GM18909 (cell line): ENCODE results near the gene TMEM238.
A peak's percentile ranks its signal among the peaks of the same experiment; 100 is the strongest.
"Not testable (repeated sequence)": the region's sequence is repeated elsewhere in the genome, so short reads cannot be mapped to it uniquely, and the experiment has no call there.

Experiments
- ATAC-seq: cut with Tn5 transposase; IDR thresholded peaks from one replicate; pipeline ENCODE4 v1.9.1; 2021; ENCODE audit warnings: mild to moderate bottlenecking; ENCODE audit not compliant: unreplicated experiment, poor library complexity

TMEM238 gene, protein sequence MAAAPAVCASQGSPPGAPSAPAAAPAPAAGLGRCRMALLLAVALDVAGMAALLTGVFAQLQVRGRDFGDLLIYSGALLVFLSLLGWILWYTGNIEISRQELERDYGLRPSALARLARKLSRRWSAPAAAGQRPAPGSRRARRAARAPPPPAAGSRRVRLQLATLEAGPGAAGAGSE

DNA sequence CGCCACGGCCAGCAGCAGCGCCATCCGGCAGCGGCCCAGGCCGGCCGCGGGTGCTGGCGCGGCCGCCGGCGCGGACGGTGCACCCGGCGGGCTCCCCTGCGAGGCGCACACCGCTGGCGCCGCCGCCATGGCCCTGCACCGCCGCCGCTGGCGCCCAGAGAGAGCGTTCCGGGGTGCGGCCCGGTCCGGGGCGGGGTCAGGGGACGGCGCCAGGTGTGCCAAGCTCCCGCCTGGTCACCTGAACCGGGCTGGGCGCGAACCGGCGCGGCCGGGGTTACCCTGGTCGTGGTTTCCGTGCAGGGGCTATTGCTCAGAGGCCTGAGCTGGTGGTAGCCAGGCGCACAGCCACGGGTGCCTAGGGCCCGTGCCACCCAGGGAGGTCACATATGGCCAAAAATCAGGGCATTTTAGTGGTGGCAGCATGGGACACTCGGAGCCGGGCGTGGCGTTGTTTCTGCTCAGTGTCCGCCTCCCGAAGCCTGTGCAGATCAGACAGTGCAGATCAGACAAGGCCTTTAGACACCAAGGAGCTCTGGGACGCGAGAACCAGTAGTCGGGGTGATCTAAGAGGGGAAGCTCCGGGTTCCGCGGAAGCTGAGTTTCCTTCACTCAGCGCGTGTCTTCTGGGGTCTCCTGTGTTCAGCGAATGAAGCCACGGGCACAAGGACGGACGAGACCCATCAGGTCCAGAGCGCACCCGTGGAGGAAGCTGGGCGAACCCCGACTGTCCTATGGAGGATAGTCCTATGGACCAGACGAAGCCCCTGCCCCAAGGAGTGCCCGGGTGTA lies at the start of gene TMEM238:
Gene TMEM238, minus strand, starts transcription at position 162 of the 789 bp plus-strand sequence. Its CDS starts 33 bp downstream, at position 129.
- no peak for ATAC-seq

DNA sequence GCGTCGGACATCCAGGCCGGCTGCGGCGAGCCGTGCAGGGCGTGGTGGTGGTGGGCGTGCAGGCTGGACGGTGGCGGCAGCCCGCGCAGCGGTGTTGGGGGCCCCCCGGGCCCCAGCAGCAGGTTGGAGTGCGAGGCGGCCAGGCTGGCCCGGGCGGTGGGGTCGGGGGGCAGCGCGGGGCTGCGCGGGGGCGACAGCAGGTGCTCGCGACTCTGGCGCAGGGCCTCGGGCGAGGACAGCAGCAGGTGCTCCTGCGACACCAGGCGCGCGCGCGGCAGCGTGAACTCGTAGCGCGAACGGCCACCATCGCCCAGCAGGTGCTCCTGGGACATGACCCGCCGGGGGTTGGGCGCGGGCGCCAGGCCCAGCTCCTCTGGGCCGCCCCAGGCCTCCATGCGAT lies 49.2 kb upstream of the TMEM238 start:
- no peak for ATAC-seq

DNA sequence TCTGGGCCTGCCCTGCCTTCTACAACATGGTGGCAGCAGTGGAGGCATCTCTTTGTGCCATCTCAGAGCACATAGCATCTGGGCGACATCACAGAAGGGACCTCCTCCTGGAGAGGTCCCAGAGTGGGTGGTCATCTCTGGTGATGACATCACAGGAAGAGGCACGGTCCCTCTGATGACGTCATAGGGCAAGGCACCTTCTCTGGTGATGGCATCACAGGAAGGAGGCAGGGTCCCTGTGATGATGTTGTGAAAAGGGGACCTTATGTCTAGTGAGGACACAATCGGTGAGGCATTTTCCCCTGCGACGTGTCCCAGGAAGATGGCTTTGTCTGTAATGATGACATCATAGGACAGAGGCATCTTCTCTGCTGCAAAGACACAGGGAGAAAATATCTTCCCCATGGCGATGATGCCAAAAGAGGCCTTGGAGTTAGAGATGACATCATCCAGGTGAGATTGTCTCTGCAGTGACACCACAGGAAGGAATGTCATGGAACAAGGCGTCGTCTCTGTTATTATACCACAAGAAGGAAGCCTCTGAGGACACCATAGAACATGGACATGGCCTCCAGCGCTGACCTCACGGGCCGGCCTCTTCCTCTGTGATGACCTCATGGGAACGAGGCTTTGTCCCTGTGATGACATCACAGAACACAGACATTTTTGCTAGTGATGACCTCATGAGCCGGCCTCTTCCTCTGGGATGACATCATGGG lies 48.3 kb upstream of the TMEM238 start:
- no peak for ATAC-seq

DNA sequence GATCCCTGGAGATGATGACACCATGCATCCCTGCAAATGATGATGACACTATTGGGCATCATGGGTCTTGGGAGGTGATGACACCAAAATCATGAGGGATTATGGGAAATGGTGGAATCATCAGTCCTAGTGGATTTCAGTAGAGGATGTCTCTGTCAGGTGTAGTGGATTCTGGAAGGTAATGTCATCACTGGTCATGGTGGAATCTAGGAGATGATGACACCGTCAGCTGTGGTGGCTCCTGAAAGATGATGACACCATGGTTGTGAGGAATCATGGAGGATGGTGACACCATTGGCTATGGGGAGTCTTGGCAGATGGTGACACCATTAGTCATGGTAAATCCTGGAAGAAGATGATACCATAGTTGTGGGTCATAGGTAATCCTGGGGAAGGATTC lies 47.1 kb upstream of the TMEM238 start:
- ATAC-seq: no peak

DNA sequence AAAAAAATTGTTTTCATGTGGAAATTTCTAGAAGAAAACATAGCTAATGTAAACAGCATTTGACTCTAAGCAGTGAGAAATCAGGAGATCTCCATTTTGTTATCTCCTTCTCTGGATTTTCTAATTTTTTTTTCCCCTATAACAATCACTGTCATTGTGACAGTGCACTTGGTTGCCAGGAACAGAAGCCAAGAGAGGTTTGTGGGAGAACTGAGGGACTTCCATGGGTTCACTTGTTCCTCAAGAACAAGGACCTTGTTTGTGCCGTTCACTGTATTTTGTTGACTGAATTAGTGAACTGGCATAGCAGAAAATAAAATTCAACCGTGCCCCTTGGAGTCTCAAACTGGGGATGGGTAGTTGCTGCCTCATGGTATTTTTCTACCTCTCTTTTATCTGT lies 42.0 kb upstream of the TMEM238 start:
- ATAC-seq: no peak

DNA sequence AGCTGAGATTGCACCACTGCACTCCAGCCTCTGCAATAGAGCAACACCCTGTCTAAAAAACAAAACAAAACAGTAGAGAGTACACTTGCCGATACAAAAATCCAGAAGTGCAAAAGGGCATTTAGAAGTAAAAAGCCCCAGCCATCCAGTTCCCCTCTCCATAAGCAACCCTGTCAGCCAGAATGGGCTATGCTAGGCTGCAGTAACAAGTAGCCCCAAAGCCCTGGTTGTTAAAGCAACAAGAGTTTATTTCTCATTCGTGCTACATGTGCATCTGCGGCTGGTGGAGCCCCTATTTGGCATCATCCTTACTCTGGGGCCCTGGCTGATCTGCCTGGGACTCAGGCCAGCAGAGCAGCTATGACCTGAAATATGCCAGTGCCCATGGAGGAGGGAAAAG lies 40.4 kb upstream of the TMEM238 start:
- no peak for ATAC-seq

DNA sequence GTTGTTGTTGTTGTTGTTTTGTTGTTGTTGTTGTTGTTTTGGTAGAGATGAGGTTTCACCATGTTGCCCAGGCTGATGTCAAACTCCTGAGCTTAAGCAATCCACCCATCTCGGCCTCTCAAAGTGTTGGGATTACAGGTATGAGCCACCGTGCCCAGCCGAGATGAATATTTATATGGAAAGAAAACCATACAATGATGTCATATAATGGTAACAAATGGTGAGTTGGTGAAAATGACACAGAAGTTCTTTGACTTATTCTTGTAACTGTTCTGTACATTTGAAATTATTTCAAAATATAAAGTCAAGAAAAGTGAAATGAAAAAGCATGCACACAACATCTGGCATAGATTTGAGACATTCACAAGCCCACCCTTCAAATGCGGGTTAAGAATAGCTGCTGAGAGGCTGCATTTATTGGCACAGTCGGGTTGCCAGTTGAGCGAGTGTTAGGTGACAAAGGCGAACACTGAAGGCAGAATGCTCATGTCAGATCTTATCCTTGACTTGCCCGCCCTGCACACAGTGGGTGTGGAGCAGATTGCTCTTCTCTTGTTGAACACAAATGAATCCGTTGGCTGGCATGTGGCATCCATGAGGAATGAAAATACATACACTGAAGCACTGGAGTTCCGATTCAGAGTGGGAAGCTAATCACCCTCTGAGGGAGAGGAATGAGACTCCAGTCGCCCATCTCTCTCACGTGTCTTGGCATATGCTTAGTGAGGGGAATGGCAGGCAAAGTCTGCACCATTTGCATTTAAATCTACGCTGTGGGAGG lies 39.3 kb upstream of the TMEM238 start:
- ATAC-seq: no peak

DNA sequence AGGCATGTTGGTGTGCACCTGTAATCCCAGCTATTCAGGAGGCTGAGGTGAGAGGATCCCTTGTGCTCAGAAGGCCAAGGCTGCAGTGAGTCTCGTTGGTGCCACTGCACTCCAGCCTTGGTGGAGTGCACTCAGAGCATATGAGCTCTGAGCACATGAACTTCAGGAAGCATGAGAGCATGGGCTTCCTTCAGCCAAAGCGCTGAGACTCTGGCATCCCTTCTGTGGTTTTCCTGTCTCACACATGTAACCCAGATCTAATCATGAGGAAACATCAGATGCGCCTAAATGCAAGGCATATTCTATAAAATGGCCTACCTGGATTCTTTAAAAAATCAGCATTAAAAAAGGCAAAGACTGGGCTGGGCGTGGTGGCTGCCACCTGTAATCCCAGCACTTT lies 37.2 kb upstream of the TMEM238 start:
- ATAC-seq: not testable (repeated sequence)

DNA sequence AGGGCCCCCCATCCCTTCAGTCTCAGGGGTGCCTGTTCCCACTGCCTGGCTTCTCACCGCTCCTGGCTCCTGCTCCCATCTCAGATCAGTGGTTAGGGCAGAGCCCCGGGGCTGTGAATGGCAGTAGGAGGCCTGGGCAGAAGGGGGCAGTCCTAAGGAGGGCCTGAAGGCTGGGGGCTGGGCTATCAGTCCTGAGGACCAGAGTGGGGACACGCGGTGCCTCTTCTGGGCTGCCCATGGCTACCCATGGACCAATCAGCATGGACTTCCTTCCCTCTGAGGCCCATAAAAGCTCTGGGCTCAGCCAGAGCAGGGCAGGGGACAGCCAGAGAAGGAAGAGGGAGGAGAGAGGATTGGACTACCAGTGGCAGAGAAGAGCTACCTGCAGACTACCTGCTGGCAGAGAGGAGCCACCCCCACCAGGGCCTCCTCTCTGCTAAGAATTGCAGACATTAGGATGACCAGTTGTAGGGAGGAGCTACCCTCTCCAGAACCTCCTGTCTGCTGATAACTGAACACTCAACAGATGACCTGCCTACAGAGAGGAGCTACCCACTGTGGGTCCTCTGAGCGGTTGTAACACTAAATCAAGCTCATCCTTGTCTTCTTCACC lies 35.6 kb upstream of the TMEM238 start:
- ATAC-seq: no peak

DNA sequence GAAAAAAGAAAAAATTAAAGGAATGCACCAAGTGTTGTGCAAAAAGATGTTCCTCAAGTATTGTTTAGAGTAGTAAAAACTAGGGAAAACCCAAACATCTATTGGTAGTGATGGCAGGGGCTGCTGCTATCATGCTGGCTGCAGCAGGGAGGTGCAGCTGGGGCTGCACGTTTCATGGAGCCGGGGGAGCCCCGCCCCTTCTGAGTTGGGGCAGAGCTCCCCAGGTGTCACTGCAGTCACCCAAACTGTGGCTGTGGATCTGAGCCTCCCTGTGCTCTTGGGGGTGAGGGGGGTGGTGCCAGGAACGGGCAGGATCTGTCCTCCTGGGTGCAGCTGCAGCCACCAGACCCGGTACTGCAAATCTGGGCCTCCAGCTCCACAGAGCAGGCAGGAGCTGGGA lies 35.0 kb upstream of the TMEM238 start:
- ATAC-seq: no peak

DNA sequence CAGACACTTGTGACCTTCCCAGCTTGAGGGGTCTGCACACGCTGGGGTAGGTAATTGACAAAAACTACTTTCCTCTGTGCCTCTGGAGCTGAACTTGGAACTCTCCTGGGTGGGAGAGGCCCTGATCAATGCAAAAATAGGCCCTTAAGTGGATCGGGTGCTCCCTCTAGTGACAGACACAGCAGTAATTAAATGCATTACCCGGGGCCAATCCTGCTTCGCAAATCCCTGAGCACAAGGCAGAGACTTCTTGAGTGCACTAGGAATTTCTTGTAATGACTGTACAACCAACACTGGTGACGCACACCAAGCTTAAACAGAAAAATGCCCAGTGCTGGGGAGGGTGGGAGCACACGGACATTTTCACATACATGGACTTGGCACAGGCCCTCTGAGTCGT lies 34.1 kb upstream of the TMEM238 start:
- ATAC-seq: no peak

DNA sequence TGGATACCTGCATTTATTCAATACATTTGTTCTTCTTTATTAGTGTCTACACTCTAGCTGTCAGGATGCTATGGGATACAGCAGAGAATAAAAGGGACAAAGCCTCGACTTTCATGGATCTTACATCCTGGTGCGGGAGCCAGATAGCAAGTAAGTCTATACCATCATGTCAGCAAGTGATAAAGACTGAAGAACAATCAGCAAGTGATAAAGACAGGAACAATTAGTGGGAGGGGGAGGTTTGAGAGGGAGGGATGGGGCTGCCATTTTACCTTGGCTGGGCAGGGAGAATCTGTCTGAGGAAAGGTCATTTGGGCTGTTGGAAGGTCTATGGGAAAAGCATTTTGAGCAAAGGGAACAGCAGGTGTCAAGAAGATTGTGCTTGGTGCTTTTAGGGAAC lies 26.1 kb upstream of the TMEM238 start:
- ATAC-seq: no peak

DNA sequence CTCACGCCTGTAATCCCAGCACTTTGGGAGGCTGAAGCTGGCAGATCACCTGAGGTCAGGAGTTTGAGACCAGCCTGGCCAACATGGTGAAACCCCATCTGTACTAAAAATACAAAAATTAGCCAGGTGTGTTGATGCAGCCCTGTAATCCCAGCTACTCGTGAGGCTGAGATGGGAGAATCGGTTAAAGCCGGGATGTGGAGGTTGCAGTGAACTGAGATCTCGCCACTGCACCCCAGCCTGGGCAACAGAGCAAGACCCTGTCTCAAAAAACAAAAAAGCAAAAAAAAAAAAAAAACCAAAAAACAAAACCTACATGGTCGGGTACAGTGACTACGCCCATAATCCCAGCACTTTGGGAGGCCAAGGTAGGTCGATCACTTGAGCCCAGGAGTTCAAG lies 25.1 kb upstream of the TMEM238 start:
- not testable (repeated sequence) for ATAC-seq

DNA sequence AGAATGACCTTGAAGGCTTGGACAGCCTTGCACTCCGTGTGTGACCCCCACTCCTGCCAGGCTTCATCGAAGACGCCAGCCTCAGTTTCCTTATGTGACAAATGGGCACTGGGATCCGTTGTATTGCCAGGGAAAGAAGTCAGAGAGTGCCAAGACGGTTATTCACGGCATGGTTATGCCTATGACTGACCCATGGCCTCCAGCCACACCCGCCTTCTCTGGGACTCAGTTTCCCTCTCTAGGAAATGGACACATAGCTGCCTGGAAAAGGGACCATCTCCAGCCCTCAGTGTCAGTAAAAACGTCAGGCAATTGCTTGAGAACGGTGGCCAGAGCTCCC lies 24.4 kb upstream of the TMEM238 start:
- ATAC-seq: no peak

DNA sequence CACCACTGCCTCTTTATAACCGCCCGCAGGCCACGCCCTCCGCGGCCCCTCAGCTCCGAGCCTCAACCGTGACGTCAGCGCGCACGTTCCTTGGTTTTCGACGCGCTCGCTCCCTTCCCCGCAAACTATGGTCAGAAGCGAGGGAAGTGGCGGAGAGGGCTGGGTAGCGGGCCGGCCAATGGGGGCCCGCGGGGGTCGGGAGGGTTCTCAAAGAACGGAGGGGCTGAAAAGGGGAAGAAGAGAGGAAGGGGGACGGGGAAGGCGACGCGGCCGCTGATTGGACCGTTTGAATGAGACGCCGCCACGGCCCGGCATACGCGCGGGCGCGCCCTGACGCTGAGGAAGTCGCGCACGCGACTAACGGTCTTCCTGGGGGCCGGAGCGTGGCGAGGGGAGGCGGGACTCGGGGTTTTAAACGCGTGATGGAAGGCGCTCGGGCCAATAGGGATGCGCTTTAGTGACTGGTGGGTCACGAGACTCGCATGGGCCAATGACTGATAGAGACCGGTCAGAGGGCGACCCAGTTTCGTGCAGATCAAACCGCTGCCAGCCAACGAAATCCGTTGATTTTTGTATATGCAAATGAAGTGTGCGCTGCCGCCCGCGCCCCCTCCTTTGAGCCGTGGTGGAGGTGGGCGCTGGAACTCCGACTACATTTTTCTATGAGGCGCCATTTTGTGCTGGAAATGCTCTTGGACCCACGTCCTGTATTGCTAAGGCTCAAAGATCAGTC lies 23.9 kb upstream of the TMEM238 start:
- ATAC-seq: peak; percentile 87

DNA sequence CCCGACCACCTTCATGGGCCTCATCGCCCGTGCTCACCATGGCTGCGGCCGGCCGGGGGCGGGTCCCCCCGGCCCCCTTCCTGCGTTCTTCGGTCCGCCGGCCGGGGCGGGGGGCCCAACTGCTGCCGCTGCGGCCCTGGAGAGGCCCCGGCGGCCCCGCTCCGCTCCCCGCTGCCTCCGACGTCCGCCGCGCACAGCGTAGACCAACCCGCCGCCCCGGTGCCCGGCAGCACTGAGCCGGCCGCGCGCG lies 23.4 kb upstream of the TMEM238 start, which contains the start of gene UBE2S:
Gene UBE2S, minus strand, starts transcription at position 239 of the 250 bp plus-strand sequence. Its CDS starts 199 bp downstream, at position 40.
- ATAC-seq: peak; percentile 34

DNA sequence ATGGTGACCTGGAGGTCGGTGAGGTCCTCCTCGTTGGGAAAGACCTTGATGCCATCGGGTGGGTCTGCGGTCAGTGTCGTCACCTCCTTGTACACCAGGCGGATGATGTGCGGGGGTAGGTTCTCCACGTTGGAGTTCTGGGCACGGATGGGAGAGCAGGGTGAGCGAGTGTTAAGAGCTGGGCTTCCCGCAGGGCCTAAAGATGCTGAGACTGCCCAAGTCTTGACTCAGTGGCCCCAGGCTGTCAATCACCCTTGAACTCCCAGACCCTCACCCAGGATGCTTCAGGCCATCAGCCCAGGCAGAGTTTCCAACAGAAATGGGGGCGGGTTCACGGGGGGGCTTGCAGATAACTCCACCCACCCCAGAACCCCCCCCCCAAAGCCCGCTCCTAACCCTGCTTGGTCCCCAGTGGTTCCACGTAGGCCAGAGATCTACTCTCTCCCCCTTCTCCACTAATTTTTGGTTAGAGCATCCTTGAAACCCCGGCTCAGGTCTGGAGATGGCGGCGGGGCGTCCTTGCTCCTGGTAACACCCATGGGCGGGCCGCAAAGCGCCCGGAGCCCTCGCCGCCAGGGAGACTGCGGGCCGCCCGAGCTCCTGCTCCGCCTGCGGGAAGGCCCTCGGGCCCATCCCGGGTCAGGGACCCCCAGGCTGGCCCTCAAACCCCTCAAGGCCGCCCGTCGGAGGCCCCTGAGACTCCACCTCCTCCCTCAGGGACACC lies 22.9 kb upstream of the TMEM238 start:
- no peak for ATAC-seq

DNA sequence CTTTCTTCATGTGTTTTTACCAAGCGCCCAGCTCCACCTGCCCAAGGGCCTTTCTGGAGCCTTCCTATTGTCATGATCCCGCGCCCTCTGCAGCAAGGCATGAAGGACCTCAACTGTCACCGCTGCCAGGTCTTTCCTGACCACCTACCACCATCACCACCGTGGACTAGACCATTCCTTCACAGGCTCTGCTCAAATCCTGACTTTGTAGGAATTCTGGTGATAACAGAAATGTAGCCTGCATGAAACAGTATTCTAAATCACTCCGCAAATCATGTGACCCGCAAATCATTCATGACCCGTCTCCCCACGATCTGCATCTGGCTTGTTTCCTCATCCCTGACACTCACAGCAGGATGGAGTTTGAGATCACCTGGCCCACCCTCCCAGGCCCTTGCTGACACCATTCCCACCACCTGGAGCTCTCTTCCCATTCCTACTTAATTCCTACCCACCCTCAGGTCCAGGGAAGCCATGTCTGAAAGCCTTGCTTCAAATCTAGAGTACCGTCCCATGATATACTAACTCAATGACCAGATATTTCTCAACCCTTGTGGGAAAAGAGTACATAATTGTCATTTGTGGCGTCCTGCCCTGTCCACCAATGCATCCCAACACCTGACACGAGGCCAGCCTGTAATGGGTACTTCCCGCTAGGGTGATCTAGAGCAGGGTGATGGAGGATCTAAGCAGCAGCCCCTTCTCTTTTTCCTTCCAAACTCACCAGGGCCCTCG lies 22.2 kb upstream of the TMEM238 start:
- no peak for ATAC-seq

DNA sequence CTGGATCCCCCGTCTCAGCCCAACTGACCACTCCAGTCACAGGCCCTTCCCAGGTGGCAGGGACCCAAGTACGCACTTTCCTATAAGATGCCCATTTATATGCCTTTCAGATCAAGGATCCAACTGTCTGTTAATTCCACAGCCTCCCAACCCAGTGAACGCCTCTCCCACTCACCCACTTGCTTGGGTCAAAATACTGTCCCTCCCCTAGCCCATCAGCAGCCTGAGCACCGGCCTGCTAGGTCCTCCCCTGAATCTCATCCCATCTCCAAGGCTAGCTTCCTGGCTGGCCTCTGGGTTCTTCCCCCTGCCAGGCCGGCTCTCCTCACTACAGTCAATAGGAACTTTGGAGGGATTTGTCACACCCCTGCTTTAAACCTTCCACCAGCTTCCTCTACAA lies 21.5 kb upstream of the TMEM238 start:
- ATAC-seq: no peak
